ENCODE data around the gene CIC.

Gene CIC

GRCh38 chr19:42247640-42248199 is 21.3 kb upstream of the CIC start:
- no peak for TF ChIP-seq CTCF (conservative IDR thresholded peaks at IDR 0.05; ENCODE audit: control insufficient read depth, insufficient read depth, low read depth, low read length)
- DNase-seq (ENCODE audit: low read depth): no peak
- no peak overlapping the region for H3K4me3 ChIP-seq (ENCODE audit: control insufficient read depth, low read depth, low read length)

- no peak for TF ChIP-seq CTCF (conservative IDR thresholded peaks at IDR 0.05; ENCODE audit: control insufficient read depth, insufficient read depth, low read depth, low read length)
- no peak overlapping the region for H3K4me3 ChIP-seq (ENCODE audit: control insufficient read depth, low read depth, low read length)
- DNase-seq (ENCODE audit: low read depth): no peak
Measured at GRCh38 chr19:42248270-42249148, 20.5 kb upstream of the CIC start.

GRCh38 chr19:42249149-42249750 is 19.8 kb upstream of the CIC start:
- no peak for TF ChIP-seq CTCF (conservative IDR thresholded peaks at IDR 0.05; ENCODE audit: control insufficient read depth, insufficient read depth, low read depth, low read length)
- no peak for DNase-seq (ENCODE audit: low read depth)
- no peak overlapping the region for H3K4me3 ChIP-seq (ENCODE audit: control insufficient read depth, low read depth, low read length)

GRCh38 chr19:42249769-42250168 is 19.3 kb upstream of the CIC start:
- DNase-seq (ENCODE audit: low read depth): no peak
- H3K4me3 ChIP-seq (ENCODE audit: control insufficient read depth, low read depth, low read length): no peak overlapping the region
- TF ChIP-seq CTCF (conservative IDR thresholded peaks at IDR 0.05; ENCODE audit: control insufficient read depth, insufficient read depth, low read depth, low read length): no peak

GRCh38 chr19:42250183-42250665 is 18.8 kb upstream of the CIC start:
- TF ChIP-seq CTCF (conservative IDR thresholded peaks at IDR 0.05; ENCODE audit: control insufficient read depth, insufficient read depth, low read depth, low read length): no peak
- no peak overlapping the region for H3K4me3 ChIP-seq (ENCODE audit: control insufficient read depth, low read depth, low read length)
- no peak for DNase-seq (ENCODE audit: low read depth)

- H3K4me3 ChIP-seq (ENCODE audit: control insufficient read depth, low read depth, low read length): peak overlapping the region; percentile 17
- DNase-seq (ENCODE audit: low read depth): peak; percentile 66
- TF ChIP-seq CTCF (conservative IDR thresholded peaks at IDR 0.05; ENCODE audit: control insufficient read depth, insufficient read depth, low read depth, low read length): no peak
Measured at GRCh38 chr19:42250666-42251531, 18.2 kb upstream of the CIC start.

Data from fibroblast of mammary gland (primary cell).